CD14-positive monocyte (primary cell): ENCODE results near the gene SLC50A1. TPM values are rescaled to one million over a fixed set of nuclear protein-coding genes. Genes with fewer than 3 reads are reported as not detected.
A peak's percentile ranks its signal among the peaks of the same experiment; 100 is the strongest.

Experiments used
- DNase-seq, 3 donors: peaks; one replicate each; pipeline ENCODE4 v3.0.0-alpha.2; 2011 to 2022
- H2AFZ ChIP-seq: 2 replicates; pipeline ENCODE4 v1.6.0; 2012; ENCODE audit warnings: mild to moderate bottlenecking, low read depth, low read length, inconsistent platforms; ENCODE audit not compliant: insufficient read depth, poor library complexity, severe bottlenecking
- H3K27ac ChIP-seq, 2 donors: 1 replicate in 1 of 2; 2 replicates in 1 of 2; pipeline ENCODE4 v1.5.1; 2012 to 2013; ENCODE audit warnings: low read length in 2 of 2, control low read depth in 1 of 2, inconsistent platforms in 1 of 2, low read depth in 1 of 2, mild to moderate bottlenecking in 1 of 2
- H3K27me3 ChIP-seq, 2 donors: one replicate each; pipeline versions ENCODE4 v1.6.0 to v1.6.1; 2011 to 2013; ENCODE audit warnings: low read length in 2 of 2; ENCODE audit not compliant: control insufficient read depth in 2 of 2, insufficient read depth in 2 of 2
- H3K36me3 ChIP-seq, 2 donors: replicated peaks in 1 of 2; 1 replicate in 1 of 2; 2 replicates in 1 of 2; pipeline versions ENCODE4 v1.5.1 to v1.6.1; 2012 to 2013; ENCODE audit warnings: low read length in 2 of 2, control low read depth in 1 of 2, inconsistent platforms in 1 of 2, mild to moderate bottlenecking in 1 of 2; ENCODE audit not compliant: insufficient read depth in 2 of 2, control insufficient read depth in 1 of 2
- H3K4me1 ChIP-seq, 2 donors: 1 replicate in 1 of 2; 2 replicates in 1 of 2; pipeline versions ENCODE4 v1.5.1 to v1.6.1; 2012 to 2013; ENCODE audit warnings: low read length in 2 of 2, control low read depth in 1 of 2, inconsistent platforms in 1 of 2, mild to moderate bottlenecking in 1 of 2, moderate library complexity in 1 of 2; ENCODE audit not compliant: insufficient read depth in 2 of 2, control insufficient read depth in 1 of 2
- H3K4me2 ChIP-seq: replicated peaks from 2 replicates; pipeline ENCODE3; 2012; ENCODE audit warnings: low read length, moderate library complexity, mild to moderate bottlenecking; ENCODE audit not compliant: poor library complexity, severe bottlenecking; ENCODE audit errors: extremely low read depth
- H3K4me3 ChIP-seq, 3 experiments: fragments of 200-600 bp in 1 of 3; sonication (generic) in 1 of 3; replicated peaks in 1 of 3; 1 replicate in 2 of 3; 2 replicates in 1 of 3; pipeline ENCODE4 v1.5.1; 2011 to 2013; ENCODE audit warnings: low read length in 3 of 3, mild to moderate bottlenecking in 3 of 3, control low read depth in 2 of 3, low read depth in 2 of 3, inconsistent platforms in 1 of 3, moderate library complexity in 1 of 3
- H3K79me2 ChIP-seq: 2 replicates; pipeline ENCODE4 v1.6.0; 2012; ENCODE audit warnings: mild to moderate bottlenecking, control low read depth, inconsistent platforms, low read length, moderate library complexity; ENCODE audit not compliant: insufficient read depth
- H3K9ac ChIP-seq: 2 replicates; pipeline ENCODE4 v1.6.0; 2017; ENCODE audit warnings: low read length, mild to moderate bottlenecking; ENCODE audit not compliant: insufficient read depth, poor library complexity, severe bottlenecking
- H3K9me3 ChIP-seq, 2 donors: replicated peaks in 1 of 2; 1 replicate in 1 of 2; 2 replicates in 1 of 2; pipeline versions ENCODE4 v1.5.1 to v1.6.1; 2012 to 2013; ENCODE audit warnings: low read length in 2 of 2, control low read depth in 1 of 2; ENCODE audit not compliant: control insufficient read depth in 1 of 2, insufficient read depth in 1 of 2
- H4K20me1 ChIP-seq: 2 replicates; pipeline ENCODE4 v1.6.0; 2012; ENCODE audit warnings: mild to moderate bottlenecking, low read length, control low read depth, moderate library complexity; ENCODE audit not compliant: insufficient read depth
- H3K27ac Mint-ChIP-seq, 7 donors: one replicate each; pipeline ENCODE4 v1.8.0; 2020; ENCODE audit warnings: mild to moderate bottlenecking in 7 of 7, mixed read lengths in 7 of 7, moderate library complexity in 6 of 7, inconsistent platforms in 2 of 7
- H3K27me3 Mint-ChIP-seq, 3 donors: one replicate each; pipeline ENCODE4 v1.8.0; 2021 to 2022; ENCODE audit warnings: low read depth in 3 of 3, mild to moderate bottlenecking in 3 of 3, mixed read lengths in 3 of 3, moderate library complexity in 3 of 3, inconsistent platforms in 1 of 3
- H3K36me3 Mint-ChIP-seq, 2 donors: one replicate each; pipeline ENCODE4 v1.8.0; 2020; ENCODE audit warnings: mixed read lengths in 2 of 2, inconsistent platforms in 1 of 2, mild to moderate bottlenecking in 1 of 2
- H3K4me1 Mint-ChIP-seq: one replicate; pipeline ENCODE4 v1.8.0; 2020; ENCODE audit warnings: mild to moderate bottlenecking, mixed read lengths
- H3K4me3 Mint-ChIP-seq, 2 donors: one replicate each; pipeline ENCODE4 v1.8.0; 2020; ENCODE audit warnings: mild to moderate bottlenecking in 2 of 2, mixed read lengths in 2 of 2, moderate library complexity in 1 of 2
- H3K9me3 Mint-ChIP-seq, 7 donors: one replicate each; pipeline ENCODE4 v1.8.0; 2020 to 2022; ENCODE audit warnings: mixed read lengths in 7 of 7, mild to moderate bottlenecking in 6 of 7, moderate library complexity in 6 of 7, inconsistent platforms in 2 of 7
- WGBS: methylation state at CpG from one replicate; pipeline ENCODE4 v1.1.5; 2013; ENCODE audit warnings: missing lambda C conversion rate; ENCODE audit not compliant: insufficient coverage; 5-methylcytosine and 5-hydroxymethylcytosine counted together
- intact Hi-C, 2 donors: fragments of 100-400 bp; cut with micrococcal nuclease; formaldehyde crosslinking; loops; one replicate each; pipeline versions ENCODE4 v1.15.0 to v1.15.1; 2023
- polyA plus RNA-seq, 3 donors: library from polyadenylated mRNA; depleted of rRNA in 1 of 3; unstranded in 2 of 3; stranded (reverse) in 1 of 3; fragments of 300-500 nt in 2 of 3; fragments of >200 nt in 1 of 3; fragmentation: Illumina TruSeq in 2 of 3; gene quantifications; 1 replicate in 2 of 3; 2 replicates in 1 of 3; pipeline ENCODE4 v1.2.3, GENCODE V29; 2012 to 2021
- TF ChIP-seq, protein P1 (sequence below): fragments of 200-600 bp; IDR thresholded peaks from one replicate; pipeline ENCODE4 v1.8.0; 2022; ENCODE audit warnings: antibody characterized with exemption, mild to moderate bottlenecking

SLC50A1 gene
- polyA plus RNA-seq, 3 donors = 40.0 to 50.8 (median 49.4) TPM

GRCh38 chr1:155099331-155099730, 36.3 kb upstream of the SLC50A1 start:
- H3K4me1 ChIP-seq = peaks cover 24 to 29% of the 10 kb centered on the region in 2 donors
- Mint-ChIP-seq H3K27ac (no peak overlapping the region), H3K27me3 (peaks cover 3 to 11% (median 8%) of the 10 kb centered on the region in 3 donors), H3K9me3 (peaks cover 0 to 2% (median 0%) of the 10 kb centered on the region in 7 donors), H3K4me1 (peaks cover 22% of the 10 kb centered on the region), H3K4me3 (no peak overlapping the region), H3K36me3 (no peaks in the 10 kb centered on the region)
- H3K4me3 ChIP-seq = no peak overlapping the region
- peaks cover 0 to 6% of the 10 kb centered on the region in 2 donors for H3K27me3 ChIP-seq
- WGBS = 81% methylated on average over 4 of the region's 7 CpGs
- H3K4me2 ChIP-seq = no peak overlapping the region
- H3K27ac ChIP-seq = no peak overlapping the region
- no peak for DNase-seq
- no peaks in the 10 kb centered on the region for H3K9me3 ChIP-seq
- H3K36me3 ChIP-seq = no peaks in the 10 kb centered on the region
- no peak overlapping the region for H2AFZ ChIP-seq
- H3K79me2 ChIP-seq = no peaks in the 10 kb centered on the region
- TF ChIP-seq, protein P1, sequence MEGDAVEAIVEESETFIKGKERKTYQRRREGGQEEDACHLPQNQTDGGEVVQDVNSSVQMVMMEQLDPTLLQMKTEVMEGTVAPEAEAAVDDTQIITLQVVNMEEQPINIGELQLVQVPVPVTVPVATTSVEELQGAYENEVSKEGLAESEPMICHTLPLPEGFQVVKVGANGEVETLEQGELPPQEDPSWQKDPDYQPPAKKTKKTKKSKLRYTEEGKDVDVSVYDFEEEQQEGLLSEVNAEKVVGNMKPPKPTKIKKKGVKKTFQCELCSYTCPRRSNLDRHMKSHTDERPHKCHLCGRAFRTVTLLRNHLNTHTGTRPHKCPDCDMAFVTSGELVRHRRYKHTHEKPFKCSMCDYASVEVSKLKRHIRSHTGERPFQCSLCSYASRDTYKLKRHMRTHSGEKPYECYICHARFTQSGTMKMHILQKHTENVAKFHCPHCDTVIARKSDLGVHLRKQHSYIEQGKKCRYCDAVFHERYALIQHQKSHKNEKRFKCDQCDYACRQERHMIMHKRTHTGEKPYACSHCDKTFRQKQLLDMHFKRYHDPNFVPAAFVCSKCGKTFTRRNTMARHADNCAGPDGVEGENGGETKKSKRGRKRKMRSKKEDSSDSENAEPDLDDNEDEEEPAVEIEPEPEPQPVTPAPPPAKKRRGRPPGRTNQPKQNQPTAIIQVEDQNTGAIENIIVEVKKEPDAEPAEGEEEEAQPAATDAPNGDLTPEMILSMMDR = no peak
- no peaks in the 10 kb centered on the region for H4K20me1 ChIP-seq
- intact Hi-C loops = no loop called here
- H3K9ac ChIP-seq = no peak overlapping the region

DNA sequence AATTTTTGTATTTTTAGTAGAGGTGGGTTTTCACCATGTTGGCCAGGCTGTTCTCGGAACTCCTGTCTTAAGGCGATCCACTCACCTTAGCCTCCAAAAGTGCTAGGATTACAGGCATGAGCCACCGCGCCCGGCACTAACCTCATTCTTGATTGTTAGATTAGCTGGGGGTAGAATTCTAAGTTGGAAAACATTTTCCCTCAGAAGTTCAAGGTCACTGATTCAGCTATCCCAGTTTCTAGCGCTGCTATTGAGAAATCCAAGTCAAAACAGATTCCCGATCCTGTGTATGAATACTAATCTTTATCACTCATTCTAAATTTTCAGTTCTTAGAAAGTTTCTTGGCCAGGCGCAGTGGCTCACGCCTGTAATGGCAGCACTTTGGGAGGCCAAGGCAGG, 32.3 kb upstream of the SLC50A1 start:
- no peaks in the 10 kb centered on the region for H3K9me3 ChIP-seq
- intact Hi-C loops = no loop called here
- TF ChIP-seq, protein P1 = no peak
- no peak overlapping the region for H3K27ac ChIP-seq
- no peaks in the 10 kb centered on the region for H3K36me3 Mint-ChIP-seq
- H4K20me1 ChIP-seq = no peaks in the 10 kb centered on the region
- no peak for DNase-seq
- H3K9me3 Mint-ChIP-seq = peaks cover 0 to 2% (median 0%) of the 10 kb centered on the region in 7 donors
- no peaks in the 10 kb centered on the region for H3K36me3 ChIP-seq
- H3K4me3 ChIP-seq = no peak overlapping the region
- no peak overlapping the region for H2AFZ ChIP-seq
- peaks cover 1 to 4% (median 1%) of the 10 kb centered on the region in 3 donors for H3K27me3 Mint-ChIP-seq
- 100% methylated on average over 2 of the region's 9 CpGs for WGBS
- no peak overlapping the region for H3K9ac ChIP-seq
- H3K4me3 Mint-ChIP-seq = peak overlapping the region in 1 of 2 donors; percentile 26
- no peaks in the 10 kb centered on the region for H3K79me2 ChIP-seq
- peaks cover 34% of the 10 kb centered on the region for H3K4me1 Mint-ChIP-seq
- peaks cover 24 to 26% of the 10 kb centered on the region in 2 donors for H3K4me1 ChIP-seq
- no peak overlapping the region for H3K4me2 ChIP-seq
- H3K27ac Mint-ChIP-seq = peak overlapping the region in 3 of 7 donors; percentile 88 to 95 (median 91)
- no peaks in the 10 kb centered on the region for H3K27me3 ChIP-seq
